ENCODE data around the gene MAST3.
A peak's percentile ranks its signal among the peaks of the same experiment; 100 is the strongest.

MAST3 gene

GRCh38 chr19:18176367-18177310 is 79.1 kb downstream of the MAST3 start:
- FAIRE-seq (no peak), DNase-seq (ENCODE audit: low spot score) (peak; percentile 10)

- DNase-seq (ENCODE audit: low spot score) (no peak), FAIRE-seq (no peak)
Measured at GRCh38 chr19:18179957-18180356, 82.4 kb downstream of the MAST3 start.

GRCh38 chr19:18183529-18183928 is 86.0 kb downstream of the MAST3 start:
- no peak for FAIRE-seq
- no peak for DNase-seq (ENCODE audit: low spot score)

- FAIRE-seq (no peak), DNase-seq (ENCODE audit: low spot score) (no peak)
Measured at GRCh38 chr19:18185538-18185937, 88.0 kb downstream of the MAST3 start.

- FAIRE-seq (no peak), DNase-seq (ENCODE audit: low spot score) (no peak)
Measured at GRCh38 chr19:18190278-18190677, 92.7 kb downstream of the MAST3 start.

GRCh38 chr19:18191640-18192062 is 94.1 kb downstream of the MAST3 start:
- FAIRE-seq (no peak), DNase-seq (ENCODE audit: low spot score) (no peak)

GRCh38 chr19:18192673-18193387 is 95.3 kb downstream of the MAST3 start, which contains the start of gene MPV17L2:
TSS of gene MPV17L2 (plus strand) at chr19:18193218. CDS start at chr19:18193282, 64 bp downstream.
- FAIRE-seq (peak; percentile 95), DNase-seq (ENCODE audit: low spot score) (peak; percentile 99)

GRCh38 chr19:18193388-18194180 is 96.0 kb downstream of the MAST3 start:
- DNase-seq (ENCODE audit: low spot score) = no peak
- FAIRE-seq = no peak

GRCh38 chr19:18194181-18194530 is 96.6 kb downstream of the MAST3 start:
- DNase-seq (ENCODE audit: low spot score) (no peak), FAIRE-seq (no peak)

GRCh38 chr19:18194554-18195238 is 97.1 kb downstream of the MAST3 start:
- DNase-seq (ENCODE audit: low spot score) (no peak), FAIRE-seq (no peak)

- FAIRE-seq (no peak), DNase-seq (ENCODE audit: low spot score) (no peak)
Measured at GRCh38 chr19:18196511-18196845, 98.9 kb downstream of the MAST3 start.

GRCh38 chr19:18197306-18197705 is 99.7 kb downstream of the MAST3 start:
- DNase-seq (ENCODE audit: low spot score) = no peak
- no peak for FAIRE-seq

GRCh38 chr19:18197941-18198340 is 100.4 kb downstream of the MAST3 start:
- FAIRE-seq = no peak
- DNase-seq (ENCODE audit: low spot score) = no peak

- DNase-seq (ENCODE audit: low spot score) = no peak
- no peak for FAIRE-seq
Measured at GRCh38 chr19:18198374-18198773, 100.8 kb downstream of the MAST3 start.
